Trophoblast cell (in vitro differentiated cells and primary cell): ENCODE data around the gene CUBN.

Experiments
- DNase-seq, 2 donors: peaks; one replicate each; pipeline ENCODE4 v3.0.0-alpha.2; 2016
- H2AFZ ChIP-seq: 2 replicates; pipeline ENCODE4 v1.6.1; 2013; ENCODE audit warnings: low read length, moderate library complexity, mild to moderate bottlenecking; ENCODE audit not compliant: insufficient read depth, poor library complexity
- H2AK5ac ChIP-seq: 2 replicates; pipeline ENCODE4 v1.6.1; 2013; ENCODE audit warnings: mild to moderate bottlenecking, low read length
- H2BK120ac ChIP-seq: 2 replicates; pipeline ENCODE4 v1.6.1; 2013; ENCODE audit warnings: low read length, mild to moderate bottlenecking, moderate library complexity; ENCODE audit not compliant: insufficient read depth, poor library complexity
- H2BK12ac ChIP-seq: 2 replicates; pipeline ENCODE4 v1.6.1; 2013; ENCODE audit warnings: mild to moderate bottlenecking, low read length, moderate library complexity
- H2BK5ac ChIP-seq: 2 replicates; pipeline ENCODE4 v1.6.1; 2013; ENCODE audit warnings: low read length, low read depth, moderate library complexity, mild to moderate bottlenecking; ENCODE audit not compliant: poor library complexity
- H3K14ac ChIP-seq: 2 replicates; pipeline ENCODE4 v1.6.1; 2013; ENCODE audit warnings: mild to moderate bottlenecking, low read length
- H3K18ac ChIP-seq: 2 replicates; pipeline ENCODE4 v1.6.1; 2013; ENCODE audit warnings: mild to moderate bottlenecking, low read length
- H3K23ac ChIP-seq: 2 replicates; pipeline ENCODE4 v1.6.1; 2013; ENCODE audit warnings: low read length
- H3K27ac ChIP-seq: 2 replicates; pipeline ENCODE4 v1.5.1; 2013; ENCODE audit warnings: low read depth, mild to moderate bottlenecking, inconsistent platforms, low read length, moderate library complexity
- H3K27me3 ChIP-seq: 2 replicates; pipeline ENCODE4 v1.6.1; 2013; ENCODE audit warnings: inconsistent platforms, mild to moderate bottlenecking, low read length, moderate library complexity; ENCODE audit not compliant: insufficient read depth
- H3K36me3 ChIP-seq, 2 experiments: 1 replicate in 1 of 2; 2 replicates in 1 of 2; pipeline ENCODE4 v1.6.1; 2013; ENCODE audit warnings: low read length in 2 of 2, mild to moderate bottlenecking in 2 of 2, moderate library complexity in 1 of 2; ENCODE audit not compliant: insufficient read depth in 2 of 2, control insufficient read depth in 1 of 2
- H3K4ac ChIP-seq: 2 replicates; pipeline ENCODE4 v1.6.1; 2013; ENCODE audit warnings: low read depth, mild to moderate bottlenecking, low read length, moderate library complexity
- H3K4me1 ChIP-seq, 2 experiments: 1 replicate in 1 of 2; 2 replicates in 1 of 2; pipeline ENCODE4 v1.6.1; 2013; ENCODE audit warnings: low read length in 2 of 2, mild to moderate bottlenecking in 2 of 2, moderate library complexity in 1 of 2; ENCODE audit not compliant: insufficient read depth in 2 of 2, control insufficient read depth in 1 of 2
- H3K4me2 ChIP-seq: 2 replicates; pipeline ENCODE4 v1.6.1; 2013; ENCODE audit warnings: inconsistent platforms, mild to moderate bottlenecking, low read length, moderate library complexity
- H3K4me3 ChIP-seq: 2 replicates; pipeline ENCODE4 v1.5.1; 2013; ENCODE audit warnings: mild to moderate bottlenecking, low read depth, low read length, inconsistent platforms
- H3K79me1 ChIP-seq: one replicate; pipeline ENCODE4 v1.6.1; 2013; ENCODE audit warnings: low read length
- H3K79me2 ChIP-seq: 2 replicates; pipeline ENCODE4 v1.6.1; 2013; ENCODE audit warnings: low read length, mild to moderate bottlenecking; ENCODE audit not compliant: control insufficient read depth, insufficient read depth, poor library complexity
- H3K9ac ChIP-seq: 2 replicates; pipeline ENCODE4 v1.6.1; 2013; ENCODE audit warnings: mild to moderate bottlenecking, low read length
- H3K9me3 ChIP-seq: 2 replicates; pipeline ENCODE4 v1.6.1; 2013; ENCODE audit warnings: low read depth, mild to moderate bottlenecking, control low read depth, inconsistent platforms, low read length; ENCODE audit not compliant: insufficient read depth
- H4K12ac ChIP-seq: 2 replicates; pipeline ENCODE4 v1.6.1; 2013; ENCODE audit warnings: low read depth, mild to moderate bottlenecking, low read length, moderate library complexity
- H4K8ac ChIP-seq: 2 replicates; pipeline ENCODE4 v1.6.1; 2013; ENCODE audit warnings: low read depth, mild to moderate bottlenecking, low read length, moderate library complexity
- H4K91ac ChIP-seq: one replicate; pipeline ENCODE4 v1.6.1; 2013; ENCODE audit warnings: low read depth, mild to moderate bottlenecking, low read length, moderate library complexity
- WGBS: extraction: QIAGEN DNeasy Blood & Tissue Kit; methylation state at CpG from one replicate; pipeline ENCODE4 v1.1.7; 2013; ENCODE audit warnings: missing lambda C conversion rate; ENCODE audit not compliant: insufficient read length, insufficient coverage; ENCODE audit errors: extremely low coverage; 5-methylcytosine and 5-hydroxymethylcytosine counted together

CUBN gene

GRCh38 chr10:17086865-17087367 is 42.7 kb downstream of the CUBN start:
- Histone ChIP-seq H2AFZ (no peak overlapping the region), H2BK12ac (no peak overlapping the region), H3K9ac (no peak overlapping the region), H2BK120ac (no peak overlapping the region), H3K79me2 (no peaks in the 10 kb centered on the region), H3K9me3 (no peaks in the 10 kb centered on the region), H3K36me3 (no peaks in the 10 kb centered on the region), H4K12ac (no peak overlapping the region), H3K4me2 (no peak overlapping the region), H3K27me3 (no peaks in the 10 kb centered on the region), H3K14ac (no peak overlapping the region), H2AK5ac (no peak overlapping the region), H3K27ac (no peak overlapping the region), H3K4me3 (no peak overlapping the region), H3K18ac (no peak overlapping the region), H4K91ac (no peak overlapping the region), H2BK5ac (no peak overlapping the region), H3K4ac (no peak overlapping the region), H3K23ac (no peak overlapping the region), H4K8ac (no peak overlapping the region), H3K4me1 (no peaks in the 10 kb centered on the region), H3K79me1 (no peaks in the 10 kb centered on the region)
- no peak for DNase-seq
- no CpG with 5 or more reads among the region's 3 CpGs for WGBS

GRCh38 chr10:17085011-17085725 is 44.4 kb downstream of the CUBN start:
- no peaks in the 10 kb centered on the region for H3K79me1 ChIP-seq

GRCh38 chr10:17084258-17084657 is 45.4 kb downstream of the CUBN start:
- Histone ChIP-seq H3K4ac (no peak overlapping the region), H2BK5ac (no peak overlapping the region), H3K27me3 (no peaks in the 10 kb centered on the region), H3K36me3 (no peaks in the 10 kb centered on the region), H3K4me2 (no peak overlapping the region), H3K9me3 (no peaks in the 10 kb centered on the region), H3K14ac (no peak overlapping the region), H3K18ac (no peak overlapping the region), H2AFZ (no peak overlapping the region), H4K8ac (no peak overlapping the region), H2BK12ac (no peak overlapping the region), H3K79me2 (no peaks in the 10 kb centered on the region), H3K23ac (no peak overlapping the region), H3K9ac (no peak overlapping the region), H3K27ac (no peak overlapping the region), H3K4me1 (no peaks in the 10 kb centered on the region), H4K12ac (no peak overlapping the region), H2BK120ac (no peak overlapping the region), H3K79me1 (no peaks in the 10 kb centered on the region), H4K91ac (no peak overlapping the region), H3K4me3 (no peak overlapping the region), H2AK5ac (no peak overlapping the region)
- WGBS, result no CpG with 5 or more reads among the region's 6 CpGs
- no peak for DNase-seq

More at GRCh38 chr10:17085011-17085725, 44.4 kb downstream of the CUBN start:
- Histone ChIP-seq H3K4me2 (no peak overlapping the region), H3K79me2 (no peaks in the 10 kb centered on the region), H3K27ac (no peak overlapping the region), H2AK5ac (no peak overlapping the region), H2AFZ (no peak overlapping the region), H4K8ac (no peak overlapping the region), H3K9me3 (no peaks in the 10 kb centered on the region), H3K18ac (no peak overlapping the region), H3K4me3 (no peak overlapping the region), H2BK12ac (no peak overlapping the region), H3K4me1 (no peaks in the 10 kb centered on the region), H4K91ac (no peak overlapping the region), H3K27me3 (no peaks in the 10 kb centered on the region), H3K4ac (no peak overlapping the region), H3K23ac (no peak overlapping the region), H3K9ac (no peak overlapping the region), H3K14ac (no peak overlapping the region), H2BK120ac (no peak overlapping the region), H3K36me3 (no peaks in the 10 kb centered on the region), H4K12ac (no peak overlapping the region), H2BK5ac (no peak overlapping the region)
- no CpG with 5 or more reads among the region's 4 CpGs for WGBS
- no peak for DNase-seq

GRCh38 chr10:17081431-17081830 is 48.2 kb downstream of the CUBN start:
- WGBS, result no CpG with 5 or more reads among the region's 2 CpGs
- H3K4me2 ChIP-seq, result no peak overlapping the region
- DNase-seq, result no peak

More at GRCh38 chr10:17081431-17081830, 48.2 kb downstream of the CUBN start:
- Histone ChIP-seq H2BK120ac (no peak overlapping the region), H2BK5ac (no peak overlapping the region), H3K36me3 (no peaks in the 10 kb centered on the region), H3K79me1 (no peaks in the 10 kb centered on the region), H2BK12ac (no peak overlapping the region), H3K27me3 (no peaks in the 10 kb centered on the region), H4K91ac (no peak overlapping the region), H4K8ac (no peak overlapping the region), H3K9me3 (no peaks in the 10 kb centered on the region), H2AFZ (no peak overlapping the region), H3K23ac (no peak overlapping the region), H3K27ac (no peak overlapping the region), H3K4ac (no peak overlapping the region), H3K18ac (no peak overlapping the region), H3K79me2 (no peaks in the 10 kb centered on the region), H3K9ac (no peak overlapping the region), H2AK5ac (no peak overlapping the region), H3K14ac (no peak overlapping the region), H3K4me3 (no peak overlapping the region), H3K4me1 (no peaks in the 10 kb centered on the region), H4K12ac (no peak overlapping the region)
